Neural progenitor cell (in vitro differentiated cells): ENCODE results near the gene NUDT6. TPM values are rescaled to one million over a fixed set of nuclear protein-coding genes. Genes with fewer than 3 reads are reported as not detected.

Source experiments
- DNase-seq: peaks from one replicate; pipeline ENCODE4 v3.0.0-alpha.2; 2016; ENCODE audit warnings: low spot score
- H2AFZ ChIP-seq: fragments of 200-600 bp; sonication (generic); replicated peaks from 2 replicates; pipeline ENCODE4 v1.6.1; 2016; ENCODE audit warnings: antibody characterized with exemption
- H3F3A ChIP-seq: fragments of 200-600 bp; sonication (generic); 2 replicates; pipeline ENCODE4 v1.6.1; 2016; ENCODE audit warnings: antibody characterized with exemption, low read depth
- H3K27ac ChIP-seq: fragments of 200-600 bp; sonication (generic); 2 replicates; pipeline ENCODE4 v1.5.1; 2016; ENCODE audit warnings: mild to moderate bottlenecking
- H3K27me3 ChIP-seq: fragments of 200-600 bp; sonication (generic); 2 replicates; pipeline ENCODE4 v1.6.1; 2016; ENCODE audit warnings: mild to moderate bottlenecking, moderate library complexity
- H3K36me3 ChIP-seq: fragments of 200-600 bp; sonication (generic); 2 replicates; pipeline ENCODE4 v1.5.1; 2016
- H3K4me1 ChIP-seq: fragments of 200-600 bp; sonication (generic); 2 replicates; pipeline ENCODE4 v1.6.1; 2016; ENCODE audit warnings: mixed run types
- H3K4me2 ChIP-seq: fragments of 200-600 bp; sonication (generic); 2 replicates; pipeline ENCODE4 v1.6.1; 2016
- H3K4me3 ChIP-seq: fragments of 200-600 bp; sonication (generic); 2 replicates; pipeline ENCODE4 v1.5.1; 2016
- H3K79me2 ChIP-seq: fragments of 200-600 bp; sonication (generic); 2 replicates; pipeline ENCODE4 v1.6.1; 2016; ENCODE audit warnings: low read depth
- H3K9ac ChIP-seq: fragments of 200-600 bp; sonication (generic); 2 replicates; pipeline ENCODE4 v1.6.1; 2016
- H3K9me3 ChIP-seq: fragments of 200-600 bp; sonication (generic); 2 replicates; pipeline ENCODE4 v1.5.1; 2016; ENCODE audit warnings: low read depth
- H4K20me1 ChIP-seq: fragments of 200-600 bp; sonication (generic); 2 replicates; pipeline ENCODE4 v1.6.1; 2016; ENCODE audit warnings: low read depth
- H3K27ac Mint-ChIP-seq: 3 replicates; pipeline ENCODE4 v1.8.0; 2021; ENCODE audit warnings: mixed read lengths
- H3K27me3 Mint-ChIP-seq: 2 replicates; pipeline ENCODE4 v1.8.0; 2022; ENCODE audit warnings: low read depth, mild to moderate bottlenecking, inconsistent platforms, moderate library complexity, mixed read lengths; ENCODE audit not compliant: insufficient read depth
- H3K36me3 Mint-ChIP-seq: 3 replicates; pipeline ENCODE4 v1.8.0; 2021; ENCODE audit warnings: mixed read lengths
- H3K4me1 Mint-ChIP-seq: 3 replicates; pipeline ENCODE4 v1.8.0; 2021; ENCODE audit warnings: mixed read lengths
- H3K4me3 Mint-ChIP-seq: 3 replicates; pipeline ENCODE4 v1.8.0; 2021; ENCODE audit warnings: mild to moderate bottlenecking, moderate library complexity, mixed read lengths
- H3K9me3 Mint-ChIP-seq: 3 replicates; pipeline ENCODE4 v1.8.0; 2020; ENCODE audit warnings: mixed read lengths
- CTCF ChIP-seq: fragments of 200-600 bp; sonication (generic); IDR thresholded peaks from 2 replicates; pipeline ENCODE4 v1.5.1; 2017; ENCODE audit warnings: antibody characterized with exemption, mild to moderate bottlenecking
- EZH2 ChIP-seq: fragments of 200-600 bp; sonication (generic); IDR thresholded peaks from 2 replicates; pipeline ENCODE4 v1.6.1; 2017; ENCODE audit warnings: antibody characterized with exemption, mild to moderate bottlenecking, moderate library complexity
- EZH2phosphoT487 ChIP-seq: fragments of 200-600 bp; sonication (generic); IDR thresholded peaks from 2 replicates; pipeline ENCODE4 v1.6.1; 2017; ENCODE audit warnings: antibody characterized with exemption
- total RNA-seq: library from RNA; depleted of rRNA; stranded (reverse); fragments of >200 nt; gene quantifications from 2 replicates; pipeline ENCODE4 v1.2.3, GENCODE V29; 2015; ENCODE audit warnings: low replicate concordance

NUDT6 gene
- total RNA-seq, 1 donor from 2014 or later = 20.9 TPM

- no peak for TF ChIP-seq EZH2
- TF ChIP-seq EZH2phosphoT487 = no peak
- no peak for TF ChIP-seq CTCF
- Histone ChIP-seq H3F3A (peaks cover 22% of the 10 kb centered on the region), H3K9ac (no peak overlapping the region), H3K36me3 (peaks cover 13% of the 10 kb centered on the region), H2AFZ (no peak overlapping the region), H3K27ac (no peak overlapping the region), H3K9me3 (no peaks in the 10 kb centered on the region), H3K4me1 (no peaks in the 10 kb centered on the region), H3K4me3 (no peak overlapping the region), H3K79me2 (no peaks in the 10 kb centered on the region), H3K27me3 (no peaks in the 10 kb centered on the region), H4K20me1 (no peaks in the 10 kb centered on the region), H3K4me2 (no peak overlapping the region)
- H3K4me3 Mint-ChIP-seq = no peak overlapping the region
- H3K27ac Mint-ChIP-seq = no peak overlapping the region
- H3K9me3 Mint-ChIP-seq = no peaks in the 10 kb centered on the region
- DNase-seq = no peak
- no peaks in the 10 kb centered on the region for H3K4me1 Mint-ChIP-seq
- peaks cover 12% of the 10 kb centered on the region for H3K36me3 Mint-ChIP-seq
- H3K27me3 Mint-ChIP-seq = no peaks in the 10 kb centered on the region
Observed at GRCh38 chr4:122901247-122902010, 21.0 kb downstream of the NUDT6 start.

GRCh38 chr4:122900314-122900713 lies 22.1 kb downstream of the NUDT6 start:
- H4K20me1 ChIP-seq = no peaks in the 10 kb centered on the region
- H2AFZ ChIP-seq = no peak overlapping the region
- no peak overlapping the region for H3K9ac ChIP-seq
- H3K27ac Mint-ChIP-seq = no peak overlapping the region
- no peaks in the 10 kb centered on the region for H3K27me3 Mint-ChIP-seq
- no peaks in the 10 kb centered on the region for H3K4me1 Mint-ChIP-seq
- no peaks in the 10 kb centered on the region for H3K4me1 ChIP-seq
- TF ChIP-seq EZH2phosphoT487 (no peak), CTCF (no peak), EZH2 (no peak)
- no peak for DNase-seq
- H3K27me3 ChIP-seq = no peaks in the 10 kb centered on the region
- no peaks in the 10 kb centered on the region for H3K79me2 ChIP-seq
- no peak overlapping the region for H3K27ac ChIP-seq
- no peaks in the 10 kb centered on the region for H3K9me3 Mint-ChIP-seq
- H3K4me2 ChIP-seq = no peak overlapping the region
- H3K36me3 Mint-ChIP-seq = peaks cover 10% of the 10 kb centered on the region
- H3K36me3 ChIP-seq = peaks cover 13% of the 10 kb centered on the region
- H3K4me3 ChIP-seq = no peak overlapping the region
- H3K9me3 ChIP-seq = no peaks in the 10 kb centered on the region
- H3F3A ChIP-seq = peaks cover 33% of the 10 kb centered on the region
- no peak overlapping the region for H3K4me3 Mint-ChIP-seq

- peaks cover 3% of the 10 kb centered on the region for H3K4me1 Mint-ChIP-seq
- H3K79me2 ChIP-seq = no peaks in the 10 kb centered on the region
- H4K20me1 ChIP-seq = no peaks in the 10 kb centered on the region
- H3K27ac Mint-ChIP-seq = no peak overlapping the region
- no peaks in the 10 kb centered on the region for H3K9me3 ChIP-seq
- H3K4me1 ChIP-seq = no peaks in the 10 kb centered on the region
- no peak for DNase-seq
- no peaks in the 10 kb centered on the region for H3K27me3 Mint-ChIP-seq
- no peak overlapping the region for H3K4me3 ChIP-seq
- no peak overlapping the region for H3K27ac ChIP-seq
- peaks cover 33% of the 10 kb centered on the region for H3F3A ChIP-seq
- no peaks in the 10 kb centered on the region for H3K27me3 ChIP-seq
- no peak overlapping the region for H2AFZ ChIP-seq
- H3K36me3 ChIP-seq = peaks cover 13% of the 10 kb centered on the region
- no peak overlapping the region for H3K4me2 ChIP-seq
- no peak for TF ChIP-seq EZH2
- no peak for TF ChIP-seq EZH2phosphoT487
- H3K4me3 Mint-ChIP-seq = no peak overlapping the region
- H3K9me3 Mint-ChIP-seq = no peaks in the 10 kb centered on the region
- no peak overlapping the region for H3K9ac ChIP-seq
- peaks cover 4% of the 10 kb centered on the region for H3K36me3 Mint-ChIP-seq
Observed at GRCh38 chr4:122899682-122900081, 22.7 kb downstream of the NUDT6 start.
